22Rv1 (cell line): ENCODE data around the gene GPR61.

Source experiments
- CTCF ChIP-seq: fragments of 450-650 bp; IDR thresholded peaks from 2 replicates; pipeline ENCODE4 v1.5.1; 2017; ENCODE audit warnings: mild to moderate bottlenecking
- ZFX ChIP-seq: fragments of 450-650 bp; IDR thresholded peaks from 2 replicates; pipeline ENCODE4 v1.6.1; 2017; ENCODE audit warnings: antibody characterized with exemption, borderline replicate concordance

- TF ChIP-seq CTCF (no peak), ZFX (no peak)
These were observed 11.0 kb upstream of the GPR61 start for GRCh38 chr1:109528712-109529111.
